Glomerular endothelial cell (primary cell): ENCODE data around the gene OSBPL9. TPM values are rescaled to one million over a fixed set of nuclear protein-coding genes. Genes with fewer than 3 reads are reported as not detected.

Experiments
- total RNA-seq: library from RNA; depleted of rRNA; stranded (reverse); fragments of >200 nt; gene quantifications from 2 replicates; pipeline ENCODE4 v1.2.3, GENCODE V29; 2015

OSBPL9 gene
- total RNA-seq, 1 donor from 2014 or later, result 72.6 TPM

Other genes starting within 250 kb of the OSBPL9 start
- 35.8 and 37.7 TPM in 2 replicates for gene EPS15, start 97.8 kb upstream of the OSBPL9 start, total RNA-seq